ENCODE results near the gene HAO2.

Gene HAO2

DNA sequence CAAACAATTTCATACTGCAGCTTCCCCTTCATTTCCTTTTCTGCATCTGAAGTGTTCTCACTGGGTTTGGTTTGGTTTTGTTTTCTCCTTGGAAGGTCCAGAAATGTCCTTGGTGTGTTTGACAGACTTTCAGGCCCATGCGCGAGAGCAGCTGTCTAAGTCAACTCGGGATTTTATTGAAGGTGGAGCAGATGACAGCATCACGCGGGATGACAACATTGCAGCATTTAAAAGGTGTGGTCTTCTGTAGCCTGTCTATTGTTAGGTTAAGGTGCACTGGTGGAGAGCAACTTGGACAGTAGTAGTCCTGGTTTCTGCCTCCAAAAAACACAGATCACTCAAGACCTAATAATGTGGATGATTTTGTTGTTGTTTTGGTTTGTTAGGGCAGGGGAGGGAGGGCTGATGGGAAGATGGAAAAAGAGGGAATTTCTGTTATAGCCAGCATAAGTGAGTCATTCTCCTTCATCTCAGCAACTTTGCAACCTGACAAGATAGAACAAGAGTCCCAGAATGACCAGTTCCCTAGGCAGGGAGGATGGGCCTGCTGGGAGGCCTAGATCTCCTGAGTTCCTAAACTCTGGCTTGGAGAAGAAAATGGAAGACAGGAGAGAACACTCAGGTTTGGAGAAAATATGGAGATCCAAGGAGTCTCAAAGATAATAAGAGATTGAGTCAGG lies 12.5 kb downstream of the HAO2 start:
- DNase-seq = no peak

DNA sequence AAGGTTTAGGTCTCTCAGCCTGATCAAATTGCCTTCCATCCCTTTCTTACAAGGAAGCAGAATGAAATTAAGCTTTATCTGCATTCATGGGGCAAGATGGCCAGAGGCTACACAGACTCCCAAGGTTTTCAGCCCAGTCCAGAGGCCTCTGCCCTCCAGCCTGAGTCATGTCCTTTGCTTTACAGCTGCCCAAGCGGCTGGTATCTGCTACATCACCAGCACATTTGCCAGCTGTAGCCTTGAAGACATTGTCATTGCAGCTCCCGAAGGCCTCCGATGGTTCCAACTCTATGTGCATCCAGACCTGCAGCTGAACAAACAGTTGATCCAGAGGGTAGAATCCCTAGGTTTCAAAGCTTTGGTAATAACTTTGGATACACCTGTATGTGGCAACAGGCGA lies 16.0 kb downstream of the HAO2 start:
- no peak for DNase-seq

DNA sequence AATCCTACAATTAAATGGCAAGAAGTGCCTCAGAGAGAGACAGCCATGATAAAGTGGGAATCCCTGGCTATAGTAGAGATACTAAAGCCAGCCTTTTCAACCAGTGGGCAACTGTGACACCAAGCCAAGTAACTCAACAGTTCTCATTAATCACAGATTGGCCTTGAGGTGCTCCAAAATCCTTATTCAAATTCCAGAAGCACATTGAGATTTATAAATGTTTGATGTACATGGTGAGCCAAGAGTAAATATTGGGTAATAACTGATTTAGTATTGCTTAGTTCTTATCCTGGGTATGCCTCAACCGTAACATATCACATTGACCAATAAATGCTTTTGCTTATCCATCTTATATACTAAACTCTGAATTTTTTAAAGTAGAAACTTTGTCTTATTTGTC lies 17.1 kb downstream of the HAO2 start:
- DNase-seq = no peak

- DNase-seq = no peak
Observed at GRCh38 chr1:119387858-119388257, 19.3 kb downstream of the HAO2 start.

DNA sequence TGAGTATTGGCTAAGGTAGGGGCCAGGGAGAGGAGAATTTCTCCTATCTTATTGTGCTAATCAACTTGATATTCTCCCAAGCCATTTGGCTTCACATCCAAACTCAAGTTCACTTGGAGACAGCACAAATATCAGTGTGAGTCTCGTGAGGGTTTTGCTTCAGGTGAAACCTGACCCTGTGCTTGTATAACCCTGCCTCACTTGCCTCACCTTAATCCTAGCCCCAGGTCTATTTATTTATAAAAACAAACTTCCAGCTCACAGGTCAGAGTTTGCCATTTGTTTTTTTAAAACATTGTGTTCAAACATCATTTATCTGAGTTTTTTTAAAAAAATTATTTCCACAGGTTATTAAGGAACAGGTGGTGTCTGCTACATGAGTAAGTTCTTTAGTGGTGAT lies 19.9 kb downstream of the HAO2 start:
- no peak for DNase-seq

DNA sequence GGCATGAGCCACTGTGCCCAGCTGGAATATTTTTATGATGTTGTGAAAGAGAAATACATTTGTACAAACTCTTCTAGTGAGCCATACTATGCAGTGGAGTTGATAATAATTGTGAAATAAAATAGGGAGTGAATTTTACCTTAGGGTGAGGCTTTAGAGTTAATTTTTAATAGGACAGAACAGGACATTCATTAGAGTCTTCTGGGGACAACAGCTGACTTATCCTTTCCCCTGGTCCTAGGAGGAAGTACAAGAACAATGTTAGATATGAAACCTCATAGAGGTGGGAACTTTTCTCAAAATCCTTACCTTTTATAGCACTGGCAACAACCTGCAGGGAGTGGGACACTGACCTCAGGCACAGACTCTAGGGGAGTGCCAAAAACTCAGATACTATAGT lies 21.9 kb downstream of the HAO2 start:
- DNase-seq = no peak

DNA sequence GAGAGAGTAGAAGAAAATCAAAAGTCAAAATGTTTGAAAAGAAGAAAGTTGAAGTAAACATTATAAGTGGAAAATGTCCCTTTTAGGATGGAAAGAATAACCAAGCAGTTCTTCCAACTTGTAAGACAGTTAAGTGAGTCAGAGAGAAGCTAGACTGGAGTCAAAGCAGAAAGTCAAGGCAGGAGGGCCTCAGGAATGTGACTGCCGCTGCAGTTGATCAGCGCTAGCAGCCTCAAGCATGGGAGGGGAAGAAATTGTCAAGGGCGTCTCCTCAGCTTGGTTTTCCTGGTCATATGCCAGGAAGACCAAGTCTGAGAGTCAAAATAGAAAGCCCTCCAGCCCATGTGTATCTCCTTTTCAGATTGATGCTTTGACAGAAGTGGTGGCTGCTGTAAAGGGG lies 23.2 kb downstream of the HAO2 start:
- DNase-seq = no peak

DNA sequence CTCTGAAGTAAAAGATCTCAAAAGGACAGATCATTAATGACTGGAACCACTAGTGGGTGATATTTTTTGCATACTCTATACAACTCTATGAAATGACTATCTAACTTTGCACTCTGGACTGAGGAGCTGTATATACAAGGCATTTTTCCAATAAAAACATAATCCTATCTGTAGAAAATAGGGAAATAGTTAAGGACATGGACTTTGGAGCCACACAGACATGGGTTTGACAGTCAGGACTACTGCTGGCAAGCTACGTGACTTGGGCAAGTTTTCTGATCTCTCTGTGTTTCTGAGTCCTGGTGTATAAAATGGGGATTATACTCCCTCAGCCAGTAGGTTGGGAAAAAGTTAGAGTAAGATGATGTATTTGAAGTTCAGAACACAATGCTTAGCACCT lies 25.5 kb downstream of the HAO2 start:
- no peak for DNase-seq

- no peak for DNase-seq
Observed at GRCh38 chr1:119396982-119397381, 28.4 kb downstream of the HAO2 start.

GRCh38 chr1:119397986-119398385 lies 29.4 kb downstream of the HAO2 start:
- DNase-seq = no peak

GRCh38 chr1:119404736-119405135 lies 36.2 kb downstream of the HAO2 start:
- no peak for DNase-seq

- no peak for DNase-seq
Observed at GRCh38 chr1:119409731-119410130, 41.1 kb downstream of the HAO2 start.

GRCh38 chr1:119410961-119411360 lies 42.4 kb downstream of the HAO2 start:
- DNase-seq = no peak

- no peak for DNase-seq
Observed at GRCh38 chr1:119414950-119415349, 46.4 kb downstream of the HAO2 start, which contains the start of gene HSD3B2. Gene HSD3B2, plus strand, starts transcription at chr1:119415150. Its CDS starts 270 bp downstream, at chr1:119415420.

- DNase-seq = no peak
Observed at GRCh38 chr1:119416006-119416640, 47.5 kb downstream of the HAO2 start.

GRCh38 chr1:119419109-119419508 lies 50.5 kb downstream of the HAO2 start:
- no peak for DNase-seq

DNA sequence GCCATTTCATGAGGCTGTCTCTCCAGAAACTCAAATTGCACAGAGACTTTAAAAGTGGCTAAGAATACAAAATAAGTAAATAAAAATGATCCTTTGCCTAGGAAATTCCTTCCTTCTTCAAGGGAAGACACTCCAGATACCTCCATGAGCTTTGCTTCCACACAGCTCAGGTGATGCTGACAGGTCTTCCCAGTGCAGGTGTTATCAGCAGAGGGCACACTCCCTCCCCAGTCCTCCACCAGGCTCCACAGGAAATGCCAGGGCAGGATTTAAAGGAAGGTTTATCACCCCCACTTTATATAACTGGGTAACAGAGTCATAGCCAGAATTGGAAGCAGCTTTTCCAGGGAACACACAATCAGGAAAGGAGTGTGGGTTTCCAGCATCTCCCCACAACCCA lies 52.1 kb downstream of the HAO2 start:
- no peak for DNase-seq

DNA sequence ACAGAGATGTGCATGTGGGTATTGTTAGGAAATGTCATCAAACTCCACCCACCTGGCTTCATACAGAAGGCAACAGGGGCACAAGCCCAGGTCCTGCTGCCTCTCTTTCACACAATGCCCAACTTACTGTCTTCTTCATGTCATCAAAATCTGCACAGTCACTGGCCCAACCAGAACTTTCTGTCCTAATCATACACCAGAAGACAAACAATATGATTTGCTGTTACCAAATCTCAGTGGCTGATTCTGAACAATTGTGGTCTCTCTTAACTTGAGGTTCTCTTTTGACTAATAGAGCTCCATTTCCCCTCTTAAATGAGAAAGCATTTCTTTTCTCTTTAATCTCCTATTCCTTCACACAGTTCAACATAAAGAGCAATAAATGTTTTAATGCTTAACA lies 54.0 kb downstream of the HAO2 start:
- DNase-seq = no peak

GRCh38 chr1:119428991-119429390 lies 60.4 kb downstream of the HAO2 start:
- no peak for DNase-seq

- DNase-seq = no peak
Observed at GRCh38 chr1:119429687-119430086, 61.1 kb downstream of the HAO2 start.

GRCh38 chr1:119430486-119430885 lies 61.9 kb downstream of the HAO2 start:
- DNase-seq = no peak

- no peak for DNase-seq
Observed at GRCh38 chr1:119431836-119432235, 63.3 kb downstream of the HAO2 start.

- DNase-seq = no peak
Observed at GRCh38 chr1:119435052-119435451, 66.5 kb downstream of the HAO2 start.

DNA sequence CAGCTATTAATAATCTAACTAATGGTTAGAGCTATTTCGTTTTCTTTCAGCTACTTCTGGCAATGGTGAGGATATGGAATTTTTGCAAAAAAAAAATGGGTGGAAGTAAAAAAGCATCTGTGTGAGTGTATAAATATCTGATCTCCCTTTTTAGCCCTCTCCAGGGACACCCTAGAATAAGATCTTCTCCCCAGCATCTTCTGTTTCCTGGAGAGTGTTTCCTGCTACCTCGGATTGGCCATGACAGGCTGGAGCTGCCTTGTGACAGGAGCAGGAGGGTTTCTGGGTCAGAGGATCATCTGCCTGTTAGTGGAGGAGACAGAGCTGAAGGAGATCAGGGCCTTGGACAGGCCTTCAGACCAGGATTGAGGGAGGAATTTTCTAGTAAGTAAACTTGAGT lies 70.2 kb downstream of the HAO2 start:
- DNase-seq = no peak

Measured in suppressor macrophage (primary cell).